Inferior parietal cortex (tissue), 1 donor: ENCODE results near the gene TRIM5.
"Not testable (repeated sequence)": the region's sequence is repeated elsewhere in the genome, so short reads cannot be mapped to it uniquely, and the experiment has no call there.

Experiments used
- DNase-seq: peaks from one replicate; pipeline ENCODE4 v3.0.0-alpha.2; 2016; ENCODE audit errors: extremely low spot score

The TRIM5 gene

DNA sequence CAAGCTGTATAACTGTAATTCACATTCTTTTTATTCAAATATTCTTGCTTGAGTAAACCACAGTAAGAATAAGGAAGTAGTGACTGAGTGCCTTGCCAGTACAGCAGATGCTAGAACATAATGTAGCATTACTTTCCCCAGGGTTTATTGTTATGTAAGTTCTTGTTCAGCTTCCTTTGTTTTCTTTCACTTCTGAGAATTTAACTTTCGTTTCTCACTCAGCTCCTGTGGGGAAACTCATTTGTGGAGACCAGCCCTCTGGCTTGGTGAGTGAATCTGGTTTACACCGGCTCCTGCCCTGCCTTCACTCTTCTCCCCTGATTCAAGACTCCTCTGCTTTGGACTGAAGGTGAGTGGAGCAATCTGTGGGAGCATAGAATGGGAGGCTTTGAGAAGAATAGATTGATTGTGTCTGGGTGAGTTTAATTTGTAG lies 4.7 kb upstream of the TRIM5 start, which contains the start of gene TRIM22:
Gene TRIM22 (plus strand): TSS at position 240 of the 433 bp plus-strand sequence. CDS start 6,443 bp downstream, outside the sequence.
- DNase-seq, result peak; percentile 51

DNA sequence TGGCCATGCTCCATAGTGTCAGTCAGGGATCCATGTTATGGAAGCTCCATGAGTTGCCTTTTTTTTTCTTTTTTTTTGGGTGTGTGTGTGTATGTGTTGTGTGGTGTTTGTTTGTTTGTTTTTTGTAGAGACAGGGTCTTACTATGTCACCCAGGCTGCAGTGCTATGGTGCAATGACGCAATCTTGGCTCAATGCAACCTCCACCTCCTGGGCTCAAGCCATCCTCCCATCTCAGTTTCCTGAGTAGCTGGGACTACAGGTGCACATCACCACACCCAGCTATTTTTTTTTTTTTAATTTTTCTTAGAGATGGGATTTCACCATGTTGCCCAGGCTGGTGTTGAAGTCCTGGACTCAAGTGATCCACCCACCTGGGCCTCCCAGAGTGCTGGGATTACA lies 3.6 kb upstream of the TRIM5 start:
- DNase-seq, result no peak

- no peak for DNase-seq
Observed at GRCh38 chr11:5686426-5686825, 1.6 kb upstream of the TRIM5 start.

DNA sequence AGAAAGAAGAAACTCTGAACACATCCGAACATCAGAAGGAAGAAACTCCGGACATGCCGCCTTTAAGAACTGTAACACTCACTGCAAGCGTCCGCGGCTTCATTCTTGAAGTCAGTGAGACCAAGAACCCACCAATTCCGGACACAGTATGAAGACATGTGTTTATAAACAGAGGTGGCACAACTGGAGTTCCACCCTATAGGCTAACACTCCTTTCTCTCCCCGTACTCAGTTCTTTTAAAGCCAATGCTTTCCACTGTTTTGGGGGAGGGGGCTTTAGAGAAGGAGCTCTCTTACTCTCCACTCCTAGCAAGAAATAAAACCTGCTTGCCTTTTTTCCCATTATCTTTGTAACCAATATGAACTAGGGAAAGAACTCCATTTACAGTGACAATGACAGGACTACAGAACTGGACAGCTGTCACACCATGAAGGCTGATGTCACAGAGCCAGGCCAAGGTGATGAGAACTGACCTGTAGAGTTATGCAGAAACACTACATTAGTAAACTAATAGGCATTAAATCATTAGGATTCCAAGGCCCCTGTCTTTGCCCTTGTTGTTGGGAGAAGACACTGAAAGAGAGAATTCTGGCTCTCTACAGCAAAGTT lies 733 bp downstream of the TRIM5 start:
- DNase-seq, result no peak

DNA sequence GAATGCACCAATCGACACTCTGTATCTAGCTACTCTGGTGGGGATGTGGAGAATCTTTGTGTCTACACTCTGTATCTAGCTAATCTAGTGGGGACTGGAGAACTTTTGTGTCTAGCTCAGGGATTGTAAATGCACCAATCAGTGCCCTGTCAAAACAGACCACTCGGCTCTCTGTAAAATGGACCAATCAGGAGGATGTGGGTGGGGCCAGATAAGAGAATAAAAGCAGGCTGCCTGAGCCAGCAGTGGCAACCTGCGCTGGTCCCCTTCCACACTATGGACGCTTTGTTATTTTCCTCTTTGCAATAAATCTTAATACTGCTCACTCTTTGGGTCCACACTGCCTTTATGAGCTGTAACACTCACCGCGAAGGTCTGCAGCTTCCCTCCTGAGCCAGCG lies 1.3 kb downstream of the TRIM5 start:
- DNase-seq, result not testable (repeated sequence)

DNA sequence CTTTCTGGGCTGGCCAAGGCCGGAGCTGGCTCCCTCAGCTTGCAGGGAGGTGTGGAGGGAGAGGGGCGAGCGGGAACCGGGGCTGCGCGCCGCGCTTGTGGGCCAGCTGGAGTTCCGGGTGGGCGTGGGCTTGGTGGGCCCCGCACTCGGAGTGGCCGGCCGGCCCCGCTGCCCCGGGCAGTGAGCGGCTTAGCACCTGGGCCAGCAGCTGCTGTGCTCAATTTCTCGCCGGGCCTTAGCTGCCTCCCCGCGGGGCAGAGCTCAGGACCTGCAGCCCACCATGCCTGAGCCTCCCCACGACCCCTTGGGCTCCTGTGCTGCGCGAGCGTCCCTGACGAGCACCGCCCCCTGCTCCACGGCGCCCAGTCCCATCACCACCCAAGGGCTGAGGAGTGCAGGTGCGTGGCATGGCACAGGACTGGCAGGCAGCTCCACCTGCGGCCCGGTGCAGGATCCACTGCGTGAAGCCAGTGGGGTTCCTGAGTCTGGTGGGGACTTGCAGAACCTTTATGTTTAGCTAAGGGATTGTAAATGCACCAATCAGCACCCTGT lies 1.9 kb downstream of the TRIM5 start:
- DNase-seq, result not testable (repeated sequence)

DNA sequence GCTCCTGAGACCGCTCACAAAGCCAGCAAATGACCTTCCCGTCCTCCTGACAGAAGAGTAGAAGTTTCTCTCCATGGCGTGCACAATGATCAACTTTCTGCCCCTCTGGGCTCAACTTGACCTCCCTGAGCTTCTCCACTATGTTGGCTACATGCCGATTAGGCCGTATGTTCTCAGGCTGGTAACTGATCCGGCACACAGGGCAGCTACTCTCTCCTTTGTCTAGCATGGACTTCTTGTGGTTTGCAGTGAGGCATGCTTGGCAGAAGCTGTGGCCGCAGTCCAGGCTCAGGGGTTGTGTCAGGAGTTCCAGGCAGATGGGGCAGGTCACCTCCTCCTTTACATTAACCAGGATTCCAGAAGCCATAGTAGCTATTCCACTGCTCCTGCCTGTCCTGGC lies 5.1 kb downstream of the TRIM5 start:
- no peak for DNase-seq

GRCh38 chr11:5674391-5674790 lies 10.5 kb downstream of the TRIM5 start:
- DNase-seq, result no peak

DNA sequence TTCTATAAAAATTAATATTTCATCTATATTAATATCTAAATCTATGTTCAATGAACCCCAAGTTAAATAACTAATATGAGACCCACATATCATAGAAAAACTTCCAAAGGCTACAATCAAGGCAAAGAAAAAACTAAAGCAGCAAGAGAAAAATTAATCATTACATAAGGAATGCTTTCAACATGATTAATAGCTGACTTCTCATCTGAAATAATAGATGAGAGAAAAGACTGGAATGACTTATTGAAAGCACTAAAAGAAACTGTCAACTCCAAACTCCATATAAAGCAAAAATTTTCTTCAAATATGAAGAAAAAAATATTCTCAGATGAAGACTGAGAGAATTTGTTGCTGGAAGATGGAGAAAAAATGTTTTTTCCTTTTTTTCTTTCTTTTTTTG lies 13.0 kb downstream of the TRIM5 start:
- no peak for DNase-seq

DNA sequence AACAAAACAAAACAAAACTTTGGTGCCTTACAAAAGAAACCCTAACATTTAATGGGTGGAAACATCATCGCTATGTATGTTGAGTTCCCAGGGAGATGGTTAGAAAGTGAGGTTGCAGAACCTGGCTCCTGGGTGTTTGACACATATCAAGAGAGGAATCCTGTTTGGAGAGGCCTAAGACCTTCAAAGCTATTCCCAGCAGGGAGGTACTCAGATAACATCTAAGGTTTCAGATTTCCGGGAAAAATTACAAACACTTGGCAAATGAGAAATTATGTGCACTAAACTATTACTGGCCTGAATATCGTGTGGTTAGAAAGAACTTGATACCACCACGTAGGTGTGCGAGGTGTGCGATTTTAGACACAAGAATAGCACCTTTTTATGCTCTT lies 18.5 kb downstream of the TRIM5 start:
- DNase-seq, result no peak

- DNase-seq, result no peak
Observed at GRCh38 chr11:5665746-5666401, 19.0 kb downstream of the TRIM5 start.

GRCh38 chr11:5665051-5665570 lies 19.8 kb downstream of the TRIM5 start:
- DNase-seq, result no peak

GRCh38 chr11:5663511-5663910 lies 21.4 kb downstream of the TRIM5 start:
- DNase-seq, result no peak

- no peak for DNase-seq
Observed at GRCh38 chr11:5658318-5658717, 26.6 kb downstream of the TRIM5 start.

- DNase-seq, result not testable (repeated sequence)
Observed at GRCh38 chr11:5656956-5657355, 27.9 kb downstream of the TRIM5 start.

- DNase-seq, result no peak
Observed at GRCh38 chr11:5655474-5655873, 29.4 kb downstream of the TRIM5 start.

DNA sequence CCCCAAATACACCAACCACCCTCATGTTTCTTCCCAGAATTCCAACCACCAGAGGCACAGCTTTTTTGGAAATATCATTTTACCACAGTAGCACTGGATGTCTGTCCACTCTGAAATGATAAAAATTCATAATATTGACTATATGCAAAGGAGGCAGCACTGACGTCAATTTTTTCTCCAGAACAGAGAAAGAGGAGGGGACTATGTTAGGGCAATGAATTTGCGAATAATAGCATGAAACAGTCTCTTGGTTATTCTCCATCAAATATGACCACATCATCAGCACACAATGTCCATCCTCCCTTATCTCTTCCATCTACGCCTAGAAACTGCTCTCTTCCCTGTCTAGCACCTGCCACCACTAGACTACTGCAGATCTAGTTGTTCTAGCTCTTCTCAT lies 38.7 kb downstream of the TRIM5 start:
- no peak for DNase-seq

DNA sequence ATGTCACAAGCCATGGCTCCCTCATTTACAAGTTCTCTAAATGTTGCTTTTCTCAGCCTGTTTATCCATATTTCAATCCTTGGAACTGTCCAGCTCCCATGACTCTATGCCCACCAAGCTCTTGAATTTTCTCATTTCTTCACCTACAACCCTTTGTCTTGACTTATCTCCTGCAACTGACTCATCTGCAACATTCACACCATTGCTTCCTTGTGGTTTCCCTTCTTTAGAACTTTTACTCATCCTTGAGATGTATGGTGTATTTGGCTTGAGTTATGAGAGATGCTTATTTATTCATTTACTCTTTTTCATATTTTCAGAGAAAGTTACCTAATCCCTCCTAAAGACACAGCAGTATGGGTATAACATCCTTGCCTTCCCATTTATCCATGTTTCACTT lies 41.3 kb downstream of the TRIM5 start:
- no peak for DNase-seq

DNA sequence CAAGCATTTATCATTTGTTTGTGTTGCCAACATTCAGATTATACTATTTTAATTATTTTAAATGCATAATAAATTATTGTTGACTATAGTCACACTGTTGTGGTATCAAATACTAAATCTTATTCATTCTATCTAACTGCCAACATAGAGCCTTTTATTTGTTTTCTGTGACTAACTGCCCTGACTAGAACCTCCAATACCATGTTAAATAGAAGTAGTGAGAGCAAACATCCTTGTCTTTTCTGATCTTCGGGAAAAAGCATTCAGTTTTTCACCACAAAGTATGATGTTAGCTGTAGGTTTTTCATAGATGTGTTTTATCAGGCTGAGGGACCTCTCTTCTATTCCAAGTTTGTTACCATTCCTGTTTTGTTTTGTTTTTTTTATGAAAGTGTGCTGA lies 44.9 kb downstream of the TRIM5 start:
- DNase-seq, result no peak

DNA sequence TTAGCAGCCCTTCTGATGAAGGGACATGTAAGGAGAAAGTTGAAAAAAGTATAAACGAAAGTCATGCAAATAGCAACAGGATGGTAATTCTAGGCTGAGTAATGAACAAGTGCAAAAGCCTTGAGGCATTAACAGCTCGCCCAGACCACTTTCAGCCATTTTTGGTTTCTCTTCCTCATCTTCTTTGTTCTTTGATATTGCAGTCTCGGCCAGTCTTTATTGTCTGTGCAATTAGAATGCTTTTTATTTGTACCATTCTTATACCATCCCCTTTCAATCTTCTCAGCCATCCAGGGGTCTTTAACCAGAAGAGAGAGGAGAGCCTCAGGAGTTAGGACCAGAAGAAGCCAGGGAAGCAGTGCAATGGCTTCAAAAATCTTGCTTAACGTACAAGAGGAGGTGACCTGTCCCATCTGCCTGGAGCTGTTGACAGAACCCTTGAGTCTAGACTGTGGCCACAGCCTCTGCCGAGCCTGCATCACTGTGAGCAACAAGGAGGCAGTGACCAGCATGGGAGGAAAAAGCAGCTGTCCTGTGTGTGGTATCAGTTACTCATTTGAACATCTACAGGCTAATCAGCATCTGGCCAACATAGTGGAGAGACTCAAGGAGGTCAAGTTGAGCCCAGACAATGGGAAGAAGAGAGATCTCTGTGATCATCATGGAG lies 52.8 kb downstream of the TRIM5 start:
- no peak for DNase-seq

DNA sequence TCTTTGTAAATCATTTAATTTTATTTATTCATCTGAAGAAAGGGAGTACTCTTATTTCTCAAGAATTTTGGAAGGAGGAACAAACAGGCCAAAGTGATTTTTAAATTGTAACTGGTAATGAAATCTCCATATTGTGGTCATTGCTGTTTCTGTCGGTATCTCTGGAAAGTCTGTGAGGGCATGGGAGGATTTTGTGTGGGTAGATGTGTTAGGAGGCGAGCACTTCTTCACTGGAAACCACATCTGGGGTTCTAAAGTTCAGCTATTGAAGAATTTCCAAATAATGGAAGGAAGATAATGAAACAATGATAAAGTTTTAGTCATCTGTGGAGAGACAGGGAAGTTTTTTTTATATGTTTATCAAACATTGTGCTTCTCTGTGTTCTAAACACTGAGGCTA lies 53.5 kb downstream of the TRIM5 start:
- DNase-seq, result no peak

GRCh38 chr11:5626196-5626595 lies 58.7 kb downstream of the TRIM5 start:
- no peak for DNase-seq

- no peak for DNase-seq
Observed at GRCh38 chr11:5625281-5625680, 59.6 kb downstream of the TRIM5 start.
